Astrocyte (in vitro differentiated cells and primary cell): ENCODE data around the gene RYR2.

ENCODE experiments used
- EZH2 ChIP-seq: IDR thresholded peaks from 2 replicates; pipeline ENCODE4 v1.6.1; 2012; ENCODE audit warnings: mild to moderate bottlenecking, low read length, inconsistent platforms; ENCODE audit not compliant: insufficient read depth
- TF ChIP-seq, protein P1 (sequence below): IDR thresholded peaks from 2 replicates; pipeline ENCODE4 v1.5.1; 2011; ENCODE audit warnings: low read depth, mild to moderate bottlenecking, inconsistent platforms, low read length, moderate library complexity; ENCODE audit not compliant: insufficient read depth

DNA sequence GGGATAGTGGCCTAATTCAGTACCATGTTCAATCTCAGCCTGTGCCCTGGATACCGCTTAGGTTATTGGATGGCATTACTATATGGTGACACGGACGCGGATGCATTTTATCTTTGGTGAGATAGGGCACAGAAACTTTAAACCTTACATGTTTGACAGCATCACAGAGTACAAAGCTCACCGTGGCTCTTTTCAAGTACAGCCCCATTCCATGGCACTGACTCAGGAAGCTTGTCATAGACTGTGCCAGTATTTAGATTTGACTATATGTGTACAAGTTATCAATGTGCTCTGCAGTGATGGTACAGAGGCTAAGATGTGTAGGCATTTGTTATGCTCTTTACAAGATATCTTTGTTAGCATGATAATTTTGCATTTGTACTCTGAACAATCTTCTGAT, 169.0 kb downstream of the RYR2 start:
- TF ChIP-seq, protein P1, sequence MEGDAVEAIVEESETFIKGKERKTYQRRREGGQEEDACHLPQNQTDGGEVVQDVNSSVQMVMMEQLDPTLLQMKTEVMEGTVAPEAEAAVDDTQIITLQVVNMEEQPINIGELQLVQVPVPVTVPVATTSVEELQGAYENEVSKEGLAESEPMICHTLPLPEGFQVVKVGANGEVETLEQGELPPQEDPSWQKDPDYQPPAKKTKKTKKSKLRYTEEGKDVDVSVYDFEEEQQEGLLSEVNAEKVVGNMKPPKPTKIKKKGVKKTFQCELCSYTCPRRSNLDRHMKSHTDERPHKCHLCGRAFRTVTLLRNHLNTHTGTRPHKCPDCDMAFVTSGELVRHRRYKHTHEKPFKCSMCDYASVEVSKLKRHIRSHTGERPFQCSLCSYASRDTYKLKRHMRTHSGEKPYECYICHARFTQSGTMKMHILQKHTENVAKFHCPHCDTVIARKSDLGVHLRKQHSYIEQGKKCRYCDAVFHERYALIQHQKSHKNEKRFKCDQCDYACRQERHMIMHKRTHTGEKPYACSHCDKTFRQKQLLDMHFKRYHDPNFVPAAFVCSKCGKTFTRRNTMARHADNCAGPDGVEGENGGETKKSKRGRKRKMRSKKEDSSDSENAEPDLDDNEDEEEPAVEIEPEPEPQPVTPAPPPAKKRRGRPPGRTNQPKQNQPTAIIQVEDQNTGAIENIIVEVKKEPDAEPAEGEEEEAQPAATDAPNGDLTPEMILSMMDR: no peak
- no peak for TF ChIP-seq EZH2
